ENCODE data around the gene PLCB1.
"Not testable (repeated sequence)": the region's sequence is repeated elsewhere in the genome, so short reads cannot be mapped to it uniquely, and the experiment has no call there.

The PLCB1 gene

DNA sequence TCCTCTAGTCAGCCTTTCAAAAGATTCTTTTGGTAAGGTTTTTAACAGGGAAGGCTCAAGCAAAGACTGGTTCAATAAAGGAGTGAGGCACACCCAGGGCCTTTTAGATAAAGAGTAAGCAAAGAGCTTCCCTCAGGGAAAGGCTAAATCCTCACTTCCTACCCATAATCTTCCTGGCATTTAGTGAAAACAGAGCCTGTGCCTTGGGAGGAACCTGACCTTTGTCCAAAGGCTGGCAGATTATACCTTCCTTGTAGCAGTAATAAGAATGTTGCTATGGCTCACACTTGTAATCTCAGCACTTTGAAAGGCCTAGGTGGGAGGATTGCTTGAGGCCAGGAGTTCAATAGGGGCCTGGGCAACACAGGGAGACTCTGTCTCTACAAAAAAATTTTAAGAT, 656.8 kb downstream of the PLCB1 start:
- in situ Hi-C loops (cut with MboI; ENCODE audit: low sequenced_read_pairs): no loop called here

DNA sequence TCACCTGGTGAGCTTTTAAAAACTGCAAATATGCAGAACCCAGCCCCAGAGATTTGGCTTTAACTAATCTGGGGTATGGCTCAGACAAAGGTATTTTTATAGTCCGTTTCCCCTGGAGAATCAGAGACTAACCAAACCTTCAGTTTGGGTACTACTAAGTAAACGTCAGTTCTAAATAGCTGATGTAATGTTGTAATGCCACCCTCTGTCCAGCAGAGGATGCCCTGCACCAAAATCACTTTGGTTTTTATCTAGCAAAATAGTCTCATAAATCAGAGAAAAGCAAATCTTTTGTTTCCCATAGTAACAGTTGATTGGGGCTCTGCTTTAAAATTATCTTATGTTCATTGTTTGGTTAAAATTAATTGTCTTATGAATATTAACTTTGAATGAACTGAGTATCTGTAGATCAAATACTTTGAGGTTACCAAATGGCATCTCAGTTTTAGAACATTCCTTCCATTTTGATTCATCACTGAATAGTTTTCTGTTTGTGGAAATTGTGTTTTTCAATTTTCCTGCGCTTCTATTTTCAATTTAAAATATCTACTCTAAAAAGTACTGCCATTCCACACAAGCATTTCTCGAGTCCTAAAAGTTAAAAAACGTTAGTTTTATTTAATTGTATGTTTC, 658.5 kb downstream of the PLCB1 start:
- in situ Hi-C loops (cut with MboI; ENCODE audit: low sequenced_read_pairs): no loop called here

DNA sequence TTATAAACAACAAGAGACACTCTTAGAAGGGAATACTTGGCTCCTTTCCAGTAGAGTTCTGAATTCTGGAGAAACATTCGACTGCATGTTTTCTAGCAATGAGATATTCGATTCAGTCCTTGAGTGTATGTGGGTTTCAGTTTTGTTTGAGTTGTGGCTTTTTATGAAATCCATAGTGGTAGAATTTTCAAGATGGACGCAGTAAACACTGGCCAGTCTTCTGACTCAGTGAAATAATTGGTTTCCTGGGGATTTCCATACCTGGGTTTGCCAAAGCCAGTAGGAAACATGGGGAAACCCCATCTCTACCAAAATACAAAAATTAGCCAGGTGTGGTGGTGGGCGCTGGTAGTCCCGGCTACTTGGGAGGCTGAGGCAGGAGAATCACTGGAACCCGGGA, 663.3 kb downstream of the PLCB1 start:
- in situ Hi-C loops (cut with MboI; ENCODE audit: low sequenced_read_pairs): no loop called here

DNA sequence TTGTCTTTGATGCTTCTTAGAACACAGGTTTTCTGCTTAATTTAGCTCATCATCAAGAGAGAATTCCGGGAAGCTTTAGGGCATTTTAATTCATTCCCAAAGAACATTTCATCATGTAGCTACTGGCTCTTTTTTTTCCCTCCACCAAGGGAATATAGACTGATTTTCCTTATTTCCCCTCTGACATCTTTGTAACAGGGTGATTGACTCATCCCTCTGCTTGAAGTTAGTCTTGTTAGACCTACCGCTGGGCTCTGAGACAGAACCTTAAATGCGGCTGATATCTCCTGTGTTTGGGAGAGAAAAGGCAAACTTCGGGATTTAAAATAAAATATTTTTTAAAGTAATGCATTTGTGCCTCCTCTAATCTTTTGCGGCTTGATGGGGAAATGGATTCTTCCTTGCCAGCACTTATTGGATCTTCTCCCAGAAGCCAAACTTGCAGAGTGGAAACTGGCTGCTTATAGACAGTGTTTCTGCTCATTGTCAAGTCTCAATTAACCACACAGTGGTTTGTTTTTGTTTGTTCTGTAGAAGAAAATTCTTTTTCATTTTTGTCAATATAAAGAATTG, 664.1 kb downstream of the PLCB1 start:
- in situ Hi-C loops (cut with MboI; ENCODE audit: low sequenced_read_pairs): no loop called here

DNA sequence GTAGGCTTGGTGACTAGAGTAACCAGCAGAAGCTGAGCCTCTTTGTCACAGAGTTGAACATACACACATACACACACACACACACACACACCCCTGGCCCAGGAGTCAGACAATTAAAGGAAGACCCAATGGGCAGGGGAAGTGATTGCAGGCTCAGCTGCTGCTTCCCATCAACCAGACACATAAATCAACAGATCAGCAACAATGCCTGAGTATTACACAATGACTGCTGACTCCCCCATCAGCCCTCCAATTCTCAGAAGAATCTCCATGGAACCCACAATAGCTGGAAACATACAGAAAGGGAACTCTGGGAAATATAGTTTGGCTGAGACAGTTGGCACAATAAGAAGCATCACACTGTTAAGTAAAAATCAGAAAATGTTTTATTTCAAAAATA, 666.4 kb downstream of the PLCB1 start:
- in situ Hi-C loops (cut with MboI; ENCODE audit: low sequenced_read_pairs): no loop called here

DNA sequence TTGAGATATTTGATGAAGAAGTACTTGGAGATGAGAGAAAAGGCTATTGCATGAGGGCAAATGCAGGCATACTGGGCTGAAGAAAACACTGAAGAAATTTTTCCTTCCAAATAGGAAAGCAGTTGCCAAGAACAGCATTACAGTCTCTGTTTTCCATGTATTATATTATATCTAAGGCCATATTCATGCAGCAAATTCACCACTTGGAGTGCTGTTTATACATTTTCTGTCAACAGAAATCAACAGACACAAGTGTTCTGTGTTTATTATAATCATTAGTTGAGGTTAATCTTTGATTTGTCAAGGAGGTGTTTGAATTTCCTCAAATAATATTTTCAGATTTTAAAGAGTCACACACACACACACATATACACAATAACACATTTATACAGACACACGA, 668.0 kb downstream of the PLCB1 start:
- in situ Hi-C loops (cut with MboI; ENCODE audit: low sequenced_read_pairs): no loop called here

DNA sequence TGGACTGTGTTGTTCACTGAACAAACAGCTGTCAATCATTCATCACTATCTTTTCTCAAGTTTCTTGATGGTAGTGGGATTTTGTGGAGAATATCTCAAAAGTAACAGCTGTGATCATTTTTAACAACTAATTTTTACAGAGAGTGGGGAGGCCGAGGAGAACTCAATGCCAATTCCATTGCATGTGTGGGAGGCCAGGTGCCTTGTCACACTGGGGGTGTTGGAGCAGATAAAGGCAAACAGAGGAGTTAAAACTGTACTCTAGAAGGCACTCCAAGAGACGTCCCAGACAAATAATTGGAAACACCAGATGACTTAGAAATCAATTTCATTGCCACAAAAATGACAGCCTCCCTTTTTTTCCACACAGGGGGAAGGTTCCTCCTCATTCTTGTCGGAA, 669.6 kb downstream of the PLCB1 start:
- in situ Hi-C loops (cut with MboI; ENCODE audit: low sequenced_read_pairs): no loop called here

DNA sequence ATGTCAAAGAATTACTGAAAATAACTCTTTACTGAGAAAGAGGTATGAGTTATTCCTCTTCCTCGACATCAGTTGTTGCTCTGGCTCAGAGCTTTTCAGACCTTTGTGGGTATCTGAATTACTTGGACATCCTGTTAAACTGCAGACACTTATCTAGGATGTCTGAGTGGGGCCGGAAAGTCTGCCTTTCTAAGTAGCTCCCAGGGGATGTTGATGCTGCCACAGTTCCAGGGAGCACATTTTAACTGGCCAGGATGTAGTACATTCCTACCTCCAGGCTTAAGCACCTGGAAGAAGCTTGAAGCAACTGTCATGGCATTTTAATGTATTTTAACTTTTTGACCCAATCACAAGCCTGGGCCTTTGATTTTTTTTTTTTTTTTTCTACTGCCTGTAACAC, 671.0 kb downstream of the PLCB1 start:
- in situ Hi-C loops (cut with MboI; ENCODE audit: low sequenced_read_pairs): no loop called here

DNA sequence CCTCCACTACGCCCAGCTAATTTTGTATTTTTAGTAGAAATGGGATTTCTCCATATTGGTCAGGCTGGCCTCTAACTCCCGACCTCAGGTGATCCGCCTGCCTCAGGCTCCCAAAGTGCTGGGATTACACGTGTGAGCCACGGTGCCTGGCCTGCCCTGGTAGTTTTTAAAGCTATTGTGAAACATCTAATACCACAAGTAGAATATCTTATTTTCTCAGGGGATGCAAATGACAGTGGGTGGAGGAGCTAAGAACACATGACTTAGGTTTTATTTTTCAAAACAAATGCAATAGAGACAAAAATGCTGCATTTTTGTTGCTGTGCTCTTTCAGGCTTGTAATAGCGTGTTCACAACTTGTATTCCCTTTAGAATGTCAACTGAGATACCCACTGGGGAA, 671.9 kb downstream of the PLCB1 start:
- in situ Hi-C loops (cut with MboI; ENCODE audit: low sequenced_read_pairs): no loop called here

DNA sequence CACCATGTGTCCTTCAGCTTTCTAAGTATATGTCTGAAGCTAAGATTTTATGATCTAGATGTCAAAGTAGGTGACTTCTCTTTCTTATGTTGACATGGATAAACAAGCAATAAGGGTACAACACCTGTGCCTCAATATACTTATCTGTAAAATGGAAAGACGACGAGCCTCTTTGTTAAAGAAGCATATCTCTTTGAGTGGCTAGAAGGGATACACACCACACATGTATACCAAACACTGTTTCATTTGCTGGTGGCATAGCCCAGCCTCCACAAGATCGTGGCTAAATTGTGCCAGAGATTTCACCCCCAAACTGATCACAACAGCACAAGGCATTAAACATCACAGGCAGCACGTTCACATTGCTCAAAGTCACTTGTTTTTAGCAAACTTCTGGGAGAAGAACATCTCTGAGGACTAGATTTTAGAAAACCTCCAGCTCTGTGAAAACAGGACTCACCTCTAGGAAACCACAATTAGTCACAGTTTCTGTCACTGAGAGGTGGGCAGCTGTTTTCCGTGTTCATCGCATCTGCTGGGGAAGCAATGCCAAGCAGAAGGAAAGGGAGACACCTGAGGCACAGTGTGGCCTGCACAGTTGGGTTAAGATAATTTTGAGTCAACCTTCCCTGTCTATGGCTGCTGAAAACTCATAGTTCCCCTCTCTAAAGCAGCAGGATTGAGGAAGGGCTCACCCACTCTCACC, 673.8 kb downstream of the PLCB1 start:
- in situ Hi-C loops (cut with MboI; ENCODE audit: low sequenced_read_pairs): no loop called here

DNA sequence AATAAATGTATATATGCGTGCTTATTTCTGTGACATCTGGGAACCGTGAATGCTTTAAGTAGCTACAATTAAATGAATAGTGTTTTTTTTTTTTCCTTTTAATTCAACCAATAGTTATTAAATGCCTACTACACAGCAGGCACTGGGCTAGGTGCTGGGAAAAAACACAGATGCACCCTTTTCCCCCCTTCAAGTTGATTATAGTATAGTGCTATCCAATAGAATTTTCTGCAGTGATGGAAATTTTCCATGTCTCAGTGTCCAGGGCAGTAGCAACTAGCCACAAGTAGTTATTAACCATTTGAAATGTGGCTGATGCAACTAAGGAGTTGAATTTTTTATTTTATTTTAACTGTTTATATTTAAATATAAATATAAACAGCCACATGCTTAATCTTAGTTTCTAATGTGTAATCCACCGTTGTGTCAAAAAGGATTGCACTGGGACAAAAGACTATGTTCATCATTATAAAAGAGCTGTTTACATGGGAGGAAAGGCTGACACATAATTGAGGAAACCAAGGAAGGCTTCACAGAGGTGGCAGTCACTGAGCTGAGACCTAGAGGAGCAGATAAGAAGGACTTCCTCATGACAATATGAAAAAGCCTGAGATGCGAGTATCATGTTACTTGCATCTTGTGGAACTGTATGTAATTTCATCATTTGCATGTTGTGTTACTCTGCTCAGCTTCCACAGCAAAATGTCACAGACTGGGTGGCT, 675.6 kb downstream of the PLCB1 start:
- in situ Hi-C loops (cut with MboI; ENCODE audit: low sequenced_read_pairs): no loop called here

DNA sequence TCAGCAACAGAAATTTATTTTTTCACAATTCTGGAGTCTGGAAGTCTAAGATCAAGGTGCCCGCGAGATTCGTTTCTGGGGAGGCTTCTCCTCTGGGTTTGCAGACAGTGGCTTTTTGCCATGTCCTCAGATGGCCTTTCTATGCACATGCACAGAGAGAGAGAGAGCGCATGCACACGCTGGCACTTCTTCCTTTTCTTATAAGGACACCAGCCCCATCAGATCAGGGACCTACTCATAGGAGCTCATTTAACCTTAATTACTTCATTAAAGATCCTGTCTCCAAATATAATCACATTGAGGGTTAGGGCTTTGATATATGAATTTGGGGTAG, 676.1 kb downstream of the PLCB1 start:
- in situ Hi-C loops (cut with MboI; ENCODE audit: low sequenced_read_pairs): no loop called here

DNA sequence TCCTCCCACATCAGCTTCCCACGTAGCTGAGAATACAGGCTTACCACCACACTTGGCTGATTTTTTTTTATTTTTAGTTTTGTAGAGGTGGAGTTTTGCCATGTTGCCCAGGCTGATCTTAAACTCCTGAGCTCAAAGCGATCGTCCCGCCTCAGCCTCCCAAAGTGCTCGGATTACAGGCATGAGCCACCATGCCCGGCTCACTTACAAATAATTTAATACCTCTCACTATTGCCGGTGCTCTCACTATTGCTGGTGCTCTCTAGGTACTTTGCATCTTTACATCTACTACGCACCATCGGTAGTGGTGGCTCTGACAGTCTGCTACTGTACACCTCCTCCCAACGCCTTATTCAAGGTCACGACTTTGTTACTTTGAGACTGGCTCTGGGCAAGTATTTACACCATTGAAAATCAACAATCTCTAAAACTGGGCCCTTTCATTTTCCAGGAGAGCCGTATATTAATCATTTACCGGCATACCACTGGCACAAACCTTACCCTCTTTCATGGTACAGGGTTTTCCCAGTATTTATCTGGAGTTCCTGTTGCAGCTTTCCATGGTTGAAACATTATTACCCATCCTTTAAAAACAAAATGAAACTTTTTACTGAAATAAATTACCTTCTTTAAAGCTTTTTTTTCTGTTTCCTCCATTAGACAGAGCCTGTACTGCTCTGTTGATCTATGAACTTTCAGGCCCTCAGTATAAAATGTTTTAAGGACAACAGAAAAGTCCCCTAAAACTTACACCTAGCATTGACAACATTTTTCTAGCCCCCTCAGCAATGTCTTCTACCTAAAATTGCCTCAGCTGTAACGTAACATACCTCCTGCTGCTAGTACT, 677.3 kb downstream of the PLCB1 start:
- in situ Hi-C loops (cut with MboI; ENCODE audit: low sequenced_read_pairs): no loop called here

DNA sequence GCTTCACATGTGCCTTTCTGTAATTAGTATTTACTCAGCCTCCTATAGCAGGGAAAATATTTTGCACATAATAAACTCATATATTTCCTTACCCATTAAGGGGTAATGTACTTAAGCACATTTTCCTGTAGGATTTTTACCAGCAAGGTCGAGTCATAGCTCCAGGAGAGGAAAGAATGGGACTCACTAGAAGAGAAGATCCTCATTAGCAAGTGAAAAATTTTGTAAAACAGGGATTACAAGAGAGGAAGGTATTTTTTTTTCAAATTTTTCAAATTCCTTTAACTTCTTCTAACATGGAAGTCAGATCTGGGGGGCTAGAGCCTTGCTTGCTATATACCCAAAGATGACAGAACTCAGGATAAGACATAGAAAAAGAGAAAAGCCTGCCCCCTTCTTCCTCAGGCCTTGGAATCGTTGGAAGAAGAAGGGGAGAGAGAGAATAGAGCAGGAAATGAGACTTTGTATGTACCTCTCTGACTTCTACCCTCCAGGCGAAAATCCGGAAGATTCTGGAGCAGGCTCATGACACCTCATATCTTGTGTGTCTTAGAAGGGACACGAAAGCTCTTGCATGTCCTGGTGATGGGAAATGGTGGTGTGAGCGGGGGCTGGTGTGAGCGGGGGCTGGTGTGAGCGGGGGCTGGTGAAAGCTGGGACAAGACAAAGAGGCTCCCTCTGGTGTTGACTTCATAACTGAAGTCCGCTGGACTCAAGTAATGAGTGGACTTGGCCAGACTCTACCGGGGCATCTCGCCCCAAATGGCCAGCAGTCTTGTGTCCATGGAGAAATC, 679.9 kb downstream of the PLCB1 start:
- in situ Hi-C loops (cut with MboI; ENCODE audit: low sequenced_read_pairs): no loop called here

DNA sequence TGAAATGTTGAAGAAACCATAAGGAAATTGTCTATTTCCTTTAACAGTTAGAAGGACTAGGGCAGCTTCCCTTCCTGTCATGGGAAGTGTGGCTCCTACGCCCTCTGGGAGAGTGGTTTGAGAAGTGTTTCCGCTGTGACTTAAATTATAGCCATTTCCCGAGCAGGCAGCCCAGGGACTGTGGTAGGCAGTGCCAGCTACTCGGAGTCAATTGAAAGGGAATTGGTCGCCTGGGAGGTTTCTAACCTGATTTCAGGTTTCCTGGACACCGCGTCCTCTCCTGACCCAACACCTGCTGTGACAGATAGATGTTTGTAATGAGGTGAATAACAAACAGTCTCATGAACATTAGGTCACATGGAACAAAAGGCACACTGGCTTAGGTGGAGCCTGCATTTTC, 680.8 kb downstream of the PLCB1 start:
- in situ Hi-C loops (cut with MboI; ENCODE audit: low sequenced_read_pairs): no loop called here

DNA sequence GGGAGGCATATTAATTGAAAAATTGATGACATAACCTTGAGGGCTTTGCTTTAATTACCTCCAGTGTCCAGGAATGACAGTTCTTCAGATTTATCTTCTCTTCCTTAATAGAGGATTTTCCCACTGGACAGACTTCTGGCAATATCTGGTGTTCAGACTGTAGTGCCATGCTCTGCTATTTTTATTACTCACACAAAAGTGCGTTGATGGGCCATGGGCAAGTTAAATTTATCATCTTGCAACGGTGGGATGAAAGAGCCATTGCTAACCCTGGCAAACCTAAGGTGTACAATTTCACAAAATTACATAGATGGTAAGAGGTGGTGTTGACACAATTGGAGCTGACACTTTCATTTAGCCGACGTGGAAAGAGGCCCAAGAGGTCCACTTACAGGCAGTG, 683.1 kb downstream of the PLCB1 start:
- in situ Hi-C loops (cut with MboI; ENCODE audit: low sequenced_read_pairs): no loop called here

DNA sequence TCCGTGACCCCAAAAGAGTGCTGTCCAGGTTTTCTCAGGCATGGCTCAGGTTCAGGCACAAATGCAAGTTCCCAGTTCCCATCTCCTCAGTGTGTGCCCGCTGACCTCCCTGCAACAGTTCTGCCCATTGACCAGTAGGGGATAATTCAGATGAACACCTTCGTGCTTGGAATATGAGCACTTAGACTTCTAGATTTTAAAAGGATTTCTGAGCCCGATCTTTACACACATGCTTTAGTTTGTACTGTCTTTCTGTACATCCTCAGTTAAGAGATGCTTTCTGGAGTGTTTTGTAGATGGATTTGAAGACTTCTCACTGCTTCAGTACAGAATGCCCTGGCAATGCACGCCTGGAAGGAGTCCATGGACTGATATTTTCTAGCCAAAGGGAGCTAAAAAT, 697.2 kb downstream of the PLCB1 start:
- in situ Hi-C loops (cut with MboI; ENCODE audit: low sequenced_read_pairs): no loop called here

DNA sequence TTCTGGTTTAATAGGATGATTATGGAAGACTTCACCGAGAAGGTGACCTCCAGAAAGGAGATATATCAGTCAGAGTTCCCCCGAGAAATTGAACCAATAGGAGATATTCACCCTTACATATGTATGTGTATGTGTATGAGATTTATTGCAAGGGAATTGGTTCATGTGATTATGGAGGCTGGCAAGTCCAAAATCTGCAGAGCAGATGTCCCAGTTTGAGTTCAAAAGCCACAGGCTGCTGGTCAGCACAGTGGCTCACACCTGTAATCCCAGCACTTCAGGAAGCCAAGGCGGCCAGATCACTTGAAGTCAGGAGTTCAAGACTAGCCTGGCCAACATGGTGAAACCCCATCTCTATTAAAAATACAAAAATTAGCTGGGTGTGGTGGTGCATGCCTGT, 702.2 kb downstream of the PLCB1 start:
- in situ Hi-C loops (cut with MboI; ENCODE audit: low sequenced_read_pairs): not testable (repeated sequence)

DNA sequence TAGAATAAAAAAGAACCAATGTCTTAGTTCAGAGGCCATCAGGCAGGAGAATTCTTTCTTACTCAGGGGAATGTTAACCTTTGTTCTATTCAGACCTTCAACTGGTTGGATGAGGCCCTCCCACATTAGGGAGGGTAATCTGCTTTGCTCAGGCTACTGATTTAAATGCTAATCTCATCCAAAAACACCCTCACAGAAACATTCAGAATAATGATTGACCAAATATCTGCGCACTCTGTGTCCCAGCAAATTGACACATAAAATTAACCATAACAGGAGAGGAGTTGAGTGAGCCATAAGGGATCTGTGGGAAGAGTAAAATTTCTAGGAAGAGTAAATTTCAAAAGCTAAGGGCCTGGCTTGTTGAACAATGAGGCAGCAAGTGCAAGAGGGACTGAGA, 702.8 kb downstream of the PLCB1 start:
- in situ Hi-C loops (cut with MboI; ENCODE audit: low sequenced_read_pairs): no loop called here

DNA sequence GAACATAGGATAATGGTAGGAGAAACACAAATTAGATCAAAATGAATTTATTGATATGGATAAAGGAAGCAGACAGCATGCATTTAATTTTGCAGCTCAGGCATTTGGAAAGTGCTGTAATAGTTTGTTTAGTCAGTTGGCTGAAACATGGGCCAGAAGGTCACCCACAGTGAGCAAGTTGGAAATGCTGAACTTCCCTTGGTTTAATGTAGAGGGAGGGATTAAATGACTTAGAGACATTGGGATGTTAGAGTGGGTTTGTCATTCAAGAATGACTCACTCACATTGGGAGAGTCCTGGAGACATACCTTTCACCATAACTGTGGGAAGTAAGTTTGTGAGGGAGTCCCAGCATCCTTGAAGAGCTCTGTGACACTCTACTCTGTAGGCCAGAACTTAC, 705.3 kb downstream of the PLCB1 start:
- in situ Hi-C loops (cut with MboI; ENCODE audit: low sequenced_read_pairs): no loop called here

Measured in HL-60/S4 treated with phorbol 12-myristate 13-acetate at 8.2 ng/mL for 4 days and 3 days (cell line).